NCI-H82 treated with DMSO at 0.1 percent for 48 hours (cell line): ENCODE data around the gene FOSL2.

Experiments used
- DNase-seq: peaks from one replicate; lab custom pipeline; 2025; ENCODE audit not compliant: unreplicated experiment; lab: John Stamatoyannopoulos, UW

The FOSL2 gene

GRCh38 chr2:28447943-28448792, 55.5 kb downstream of the FOSL2 start:
- DNase-seq = no peak

GRCh38 chr2:28448793-28449100, 56.1 kb downstream of the FOSL2 start:
- no peak for DNase-seq

GRCh38 chr2:28449126-28449487, 56.4 kb downstream of the FOSL2 start:
- DNase-seq = no peak

GRCh38 chr2:28449488-28450395, 57.1 kb downstream of the FOSL2 start:
- no peak for DNase-seq

DNA sequence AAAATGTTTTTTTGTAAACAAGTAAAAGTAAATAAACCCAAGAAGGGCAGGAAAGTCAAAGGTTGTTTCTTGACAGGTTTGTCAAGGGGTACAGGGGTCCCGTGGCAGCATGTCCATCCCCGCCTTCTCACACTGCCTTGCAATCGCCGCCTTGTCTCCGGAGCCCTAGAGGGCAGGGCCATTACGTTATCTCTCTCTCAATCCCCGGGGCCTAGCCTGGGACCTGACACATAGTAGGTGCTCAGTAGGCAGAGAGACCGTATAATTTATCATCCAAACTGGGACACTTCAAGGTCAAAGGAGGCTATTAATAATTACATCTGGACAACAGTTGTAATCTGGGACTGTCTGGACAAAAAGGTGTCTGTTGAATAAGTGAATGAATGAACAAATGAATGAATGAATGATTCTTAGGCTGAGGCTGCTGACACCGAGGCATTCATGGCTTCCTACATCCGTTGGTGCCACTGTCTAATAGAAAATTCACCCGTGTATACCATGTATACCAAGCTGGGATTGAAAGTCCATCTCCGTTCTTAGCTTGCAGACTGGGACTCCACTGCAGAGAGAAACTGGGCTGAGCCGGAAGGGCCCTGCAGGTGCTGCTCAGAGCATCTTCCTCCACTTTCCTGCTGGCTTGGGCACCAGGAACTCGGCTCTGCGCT, 58.4 kb downstream of the FOSL2 start:
- DNase-seq = no peak

DNA sequence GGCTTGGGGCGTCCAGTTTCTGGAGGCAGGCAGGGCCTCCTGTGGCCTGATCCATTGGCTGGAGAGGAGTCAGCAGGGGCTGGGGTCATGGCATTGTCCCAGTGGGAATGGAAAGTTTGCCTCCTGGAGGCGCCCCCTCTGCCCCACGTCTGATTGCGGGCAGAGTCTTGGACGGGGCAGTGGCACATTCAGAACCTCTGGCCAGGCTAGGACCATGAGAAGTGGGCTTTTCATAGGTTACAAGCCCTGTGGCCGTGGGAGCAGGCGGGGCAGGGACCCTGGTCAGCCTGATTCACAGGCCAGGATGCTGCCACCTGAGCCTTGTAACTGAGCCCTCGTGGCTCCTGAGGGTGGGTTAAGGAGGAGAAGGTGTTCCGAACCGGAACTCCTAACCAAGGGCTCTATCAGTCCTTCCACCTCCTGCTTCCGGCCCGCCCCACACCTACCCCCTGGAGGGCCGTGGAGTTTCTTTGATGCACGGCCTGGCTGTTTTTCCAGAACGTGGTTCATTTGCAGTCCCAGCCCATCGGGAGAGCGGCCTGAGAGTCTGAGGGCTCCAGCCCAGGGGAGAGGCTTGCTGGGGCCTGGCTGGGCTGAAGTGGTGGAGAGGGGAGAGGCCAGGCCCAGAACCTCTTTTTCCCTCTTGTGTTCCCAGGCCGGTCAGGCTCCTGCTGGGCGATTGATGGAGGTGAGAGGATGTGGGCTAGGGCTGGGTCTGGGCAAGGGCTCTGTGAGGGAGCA, 59.3 kb downstream of the FOSL2 start:
- no peak for DNase-seq

DNA sequence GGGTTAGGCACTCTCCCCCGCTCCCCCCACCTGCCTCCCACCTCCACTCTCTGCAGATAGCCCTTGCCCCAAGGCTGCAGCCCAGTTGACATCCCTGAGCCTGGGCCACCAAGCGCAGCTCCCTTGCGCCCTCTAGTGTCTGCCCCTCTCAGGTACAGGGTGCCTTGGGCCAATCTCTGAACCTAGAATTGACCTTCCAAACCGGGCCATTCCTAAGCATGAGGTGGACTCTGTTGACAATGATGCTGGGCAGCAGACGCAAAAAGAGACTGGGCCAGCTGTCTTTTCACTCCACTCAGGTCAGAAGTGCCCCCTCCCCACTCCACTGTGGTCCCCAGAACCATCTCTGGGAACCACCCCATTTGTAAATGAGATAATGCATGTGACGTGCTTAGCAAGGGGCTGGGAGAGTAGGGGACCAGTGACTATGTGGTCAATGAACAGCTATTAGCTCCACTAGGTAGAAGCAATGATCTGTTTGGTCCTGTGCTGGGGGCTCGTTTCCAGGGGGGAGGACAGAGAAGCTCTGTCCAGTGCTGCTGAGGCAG, 60.0 kb downstream of the FOSL2 start:
- DNase-seq = peak; percentile 22

DNA sequence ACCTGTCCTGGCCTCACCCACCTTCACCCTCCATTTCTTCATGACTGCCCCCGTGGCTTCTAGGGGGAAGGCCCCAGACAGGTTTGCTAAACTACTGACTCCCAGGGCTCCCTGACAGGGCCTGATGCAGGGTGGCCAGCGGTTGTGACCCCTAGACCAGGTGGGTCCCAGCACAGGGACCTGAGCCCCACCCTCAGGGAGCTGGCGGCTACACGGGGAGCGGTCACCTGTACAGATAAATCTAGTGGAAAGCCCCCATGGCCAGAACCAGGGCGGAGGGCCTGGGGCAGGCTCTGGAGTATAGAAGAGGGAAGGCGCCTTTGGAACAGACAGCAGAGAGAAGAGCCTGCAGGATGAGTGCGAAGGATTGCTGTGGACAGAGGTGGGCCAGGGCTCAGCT, 60.7 kb downstream of the FOSL2 start:
- no peak for DNase-seq

- DNase-seq = no peak
These were observed 61.6 kb downstream of the FOSL2 start for GRCh38 chr2:28454016-28454930.

DNA sequence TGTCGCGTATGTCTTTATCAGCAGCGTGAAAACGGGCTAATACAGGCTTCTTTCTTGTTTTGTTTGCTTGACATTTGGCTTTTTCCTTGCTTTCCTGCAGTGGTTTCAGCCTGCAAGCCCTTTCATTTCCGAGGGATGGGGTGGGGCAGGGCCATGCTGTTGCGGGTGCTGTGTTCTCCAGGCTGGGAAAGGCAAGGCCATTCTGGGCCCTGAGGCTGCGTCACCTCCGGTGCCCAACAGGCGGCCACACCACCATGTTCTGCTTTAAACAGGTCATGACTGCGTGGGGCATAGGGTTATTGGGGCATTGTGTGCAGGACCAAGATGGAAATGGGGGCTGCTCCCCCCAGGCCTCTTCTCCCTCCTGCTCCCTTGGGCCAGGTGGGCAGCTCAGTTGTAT, 64.6 kb downstream of the FOSL2 start:
- no peak for DNase-seq

DNA sequence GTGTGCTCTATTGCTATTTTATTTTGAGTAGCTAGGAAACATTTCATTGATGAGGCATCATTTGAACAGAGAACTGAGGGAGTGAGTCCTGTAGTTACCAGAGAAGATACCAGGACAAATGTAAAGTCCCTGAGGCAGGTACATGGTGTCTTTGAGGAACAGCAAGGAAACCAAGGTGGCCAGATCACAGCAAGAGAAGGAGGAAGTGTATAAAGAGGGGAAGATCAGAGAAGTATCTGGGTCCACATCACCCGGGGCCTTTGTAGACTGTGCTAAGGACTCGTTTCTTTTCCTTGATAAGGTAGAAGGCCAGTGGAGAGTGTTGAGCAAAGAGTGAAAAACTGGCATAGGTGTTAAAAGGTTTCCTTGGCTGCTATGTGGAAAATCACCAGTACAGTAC, 68.4 kb downstream of the FOSL2 start:
- DNase-seq = no peak

GRCh38 chr2:28462122-28462521, 69.5 kb downstream of the FOSL2 start:
- no peak for DNase-seq

GRCh38 chr2:28463211-28463816, 70.7 kb downstream of the FOSL2 start:
- DNase-seq = no peak

GRCh38 chr2:28463893-28464292, 71.2 kb downstream of the FOSL2 start:
- DNase-seq = no peak

DNA sequence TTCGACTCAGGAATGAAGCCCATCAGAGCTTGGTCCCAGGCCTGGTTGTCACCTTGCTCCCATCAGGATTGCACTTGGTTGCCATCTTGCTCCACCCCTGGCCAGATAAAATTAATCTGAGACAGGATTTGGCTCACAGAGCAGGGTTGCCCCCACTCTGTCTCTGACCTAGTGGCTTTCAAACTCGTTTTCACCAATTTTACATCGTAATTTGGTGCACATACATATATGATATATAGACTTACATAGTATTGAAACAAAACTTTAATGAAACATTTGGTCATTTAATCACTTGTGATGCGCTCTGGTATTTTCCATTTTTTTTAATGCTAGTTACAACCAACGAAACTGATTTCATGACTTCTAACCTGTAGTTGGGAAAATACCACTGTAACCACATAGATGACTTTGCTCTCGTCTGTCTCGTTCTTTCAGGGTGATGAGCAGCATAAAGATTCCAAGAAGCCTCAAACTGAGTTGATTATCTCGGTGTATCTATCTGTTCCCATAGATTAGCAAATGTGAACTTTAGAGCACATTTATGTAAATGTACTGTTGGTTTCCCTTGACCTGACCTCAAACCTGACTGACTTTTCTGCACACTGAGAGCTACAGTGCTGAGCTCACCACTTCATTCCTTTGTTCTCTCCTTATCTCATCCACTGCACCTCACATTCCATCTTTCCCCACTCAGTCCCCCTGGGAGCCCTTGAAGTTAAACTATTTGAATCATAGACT, 72.7 kb downstream of the FOSL2 start:
- DNase-seq = no peak
